H1 (cell line): Measurements from ENCODE around the gene TRDN. TPM values are rescaled to one million over a fixed set of nuclear protein-coding genes. Genes with fewer than 3 reads are reported as not detected.
A peak's percentile ranks its signal among the peaks of the same experiment; 100 is the strongest.
"Not testable (repeated sequence)": the region's sequence is repeated elsewhere in the genome, so short reads cannot be mapped to it uniquely, and the experiment has no call there.

Experiments
- CTCF ChIA-PET: fragments of 300-600 bp; sonication (Branson Sonifier 250); formaldehyde crosslinking; loops from one replicate; lab custom pipeline; 2021; ENCODE audit not compliant: partially characterized antibody; lab: Charles Lee
- POLR2A ChIA-PET: fragments of 300-600 bp; sonication (Branson Sonifier 250); formaldehyde crosslinking; loops from one replicate; lab custom pipeline; 2021; ENCODE audit warnings: inconsistent platforms; ENCODE audit not compliant: partially characterized antibody; lab: Charles Lee
- DNase-seq, 2 experiments: peaks; one replicate each; pipeline versions ENCODE4 v3.0.0 to v3.0.0-alpha.2; 2010 to 2022; ENCODE audit warnings: low spot score in 2 of 2, low read depth in 1 of 2, mixed read lengths in 1 of 2
- FAIRE-seq: peaks from 2 replicates; lab custom pipeline; 2011; peaks lifted over from hg19 to GRCh38; lab: Jason Lieb, UNC
- H2AFZ ChIP-seq: 2 replicates; pipeline ENCODE4 v1.8.1; 2012; ENCODE audit warnings: low read length, inconsistent platforms
- H2AK5ac ChIP-seq: 2 replicates; pipeline ENCODE4 v1.6.1; 2013; ENCODE audit warnings: low read depth, low read length
- H2BK120ac ChIP-seq: replicated peaks from 2 replicates; pipeline ENCODE3; 2013; ENCODE audit warnings: low read depth, low read length, inconsistent platforms
- H2BK12ac ChIP-seq: 2 replicates; pipeline ENCODE4 v1.6.1; 2013; ENCODE audit warnings: low read depth, low read length
- H2BK15ac ChIP-seq: 2 replicates; pipeline ENCODE4 v1.6.1; 2013; ENCODE audit warnings: low read length
- H2BK20ac ChIP-seq: 2 replicates; pipeline ENCODE4 v1.6.1; 2013; ENCODE audit warnings: low read length
- H2BK5ac ChIP-seq: 2 replicates; pipeline ENCODE4 v1.6.1; 2013; ENCODE audit warnings: low read depth, low read length
- H3K14ac ChIP-seq: 2 replicates; pipeline ENCODE4 v1.6.1; 2013; ENCODE audit warnings: inconsistent platforms; ENCODE audit not compliant: insufficient read length
- H3K18ac ChIP-seq: 2 replicates; pipeline ENCODE4 v1.6.1; 2013; ENCODE audit warnings: low read length; ENCODE audit errors: extremely low read depth
- H3K23ac ChIP-seq: 2 replicates; pipeline ENCODE4 v1.6.1; 2013; ENCODE audit warnings: inconsistent platforms; ENCODE audit not compliant: insufficient read length
- H3K23me2 ChIP-seq: 2 replicates; pipeline ENCODE4 v1.6.1; 2013; ENCODE audit warnings: low read depth, low read length
- H3K27ac ChIP-seq: 2 replicates; pipeline ENCODE4 v1.6.1; 2011; ENCODE audit warnings: low read depth, low read length, inconsistent platforms
- H3K27me3 ChIP-seq, 4 experiments: replicated peaks in 1 of 4; 1 replicate in 1 of 4; 2 replicates in 3 of 4; pipeline versions ENCODE4 v1.6.1 to v1.8.1; 2011 to 2013; ENCODE audit warnings: low read length in 3 of 4, mild to moderate bottlenecking in 3 of 4, inconsistent platforms in 2 of 4, mixed read lengths in 2 of 4, moderate library complexity in 1 of 4; ENCODE audit not compliant: control insufficient read depth in 3 of 4, insufficient read depth in 3 of 4; ENCODE audit errors: extremely low read depth in 1 of 4
- H3K36me3 ChIP-seq, 4 experiments: 2 replicates each; pipeline versions ENCODE4 v1.6.1 to v1.8.1; 2011 to 2013; ENCODE audit warnings: mild to moderate bottlenecking in 4 of 4, low read length in 3 of 4, moderate library complexity in 2 of 4, control low read depth in 1 of 4, inconsistent platforms in 1 of 4; ENCODE audit not compliant: insufficient read depth in 4 of 4, control insufficient read depth in 2 of 4
- H3K4ac ChIP-seq: replicated peaks from 2 replicates; pipeline ENCODE3; 2013; ENCODE audit warnings: low read length, low read depth, mixed read lengths, inconsistent platforms; ENCODE audit not compliant: insufficient read length
- H3K4me1 ChIP-seq, 4 experiments: replicated peaks in 1 of 4; 1 replicate in 1 of 4; 2 replicates in 3 of 4; pipeline versions ENCODE4 v1.6.1 to v1.8.1; 2011 to 2013; ENCODE audit warnings: low read length in 3 of 4, inconsistent platforms in 2 of 4, mixed read lengths in 1 of 4; ENCODE audit not compliant: insufficient read depth in 4 of 4, control insufficient read depth in 3 of 4
- H3K4me2 ChIP-seq, 2 experiments: 2 replicates each; pipeline versions ENCODE4 v1.6.1 to v1.8.1; 2011 to 2013; ENCODE audit warnings: low read depth in 2 of 2, low read length in 2 of 2, control low read depth in 1 of 2, inconsistent platforms in 1 of 2, mild to moderate bottlenecking in 1 of 2; ENCODE audit not compliant: insufficient read depth in 1 of 2
- H3K4me3 ChIP-seq, 4 experiments: fragments of 200-600, 300-600 bp in 1 of 4; sonication (generic), shearing (Covaris generic), sonication (Bioruptor Twin) in 1 of 4; 2 replicates each; pipeline versions ENCODE4 v1.5.1 to v1.8.1; 2011 to 2016; ENCODE audit warnings: low read length in 4 of 4, low read depth in 3 of 4, control low read depth in 2 of 4, inconsistent platforms in 2 of 4, mild to moderate bottlenecking in 2 of 4, mixed read lengths in 1 of 4, moderate library complexity in 1 of 4; ENCODE audit not compliant: insufficient read depth in 2 of 4; ENCODE audit errors: extremely low read depth in 1 of 4
- H3K56ac ChIP-seq: replicated peaks from 2 replicates; pipeline ENCODE3; 2013; ENCODE audit warnings: low read depth, mild to moderate bottlenecking, mixed read lengths, low read length, inconsistent platforms; ENCODE audit not compliant: insufficient read length
- H3K79me1 ChIP-seq: 2 replicates; pipeline ENCODE4 v1.6.1; 2013; ENCODE audit warnings: low read depth, low read length, control low read depth
- H3K79me2 ChIP-seq, 2 experiments: 2 replicates each; pipeline versions ENCODE4 v1.6.1 to v1.8.1; 2012 to 2013; ENCODE audit warnings: low read length in 2 of 2, mild to moderate bottlenecking in 2 of 2, inconsistent platforms in 1 of 2; ENCODE audit not compliant: insufficient read depth in 2 of 2, control insufficient read depth in 1 of 2
- H3K9ac ChIP-seq, 4 experiments: replicated peaks in 1 of 4; 1 replicate in 1 of 4; 2 replicates in 3 of 4; pipeline versions ENCODE4 v1.6.1 to v1.8.1; 2011 to 2013; ENCODE audit warnings: low read depth in 3 of 4, low read length in 3 of 4, control low read depth in 2 of 4, mild to moderate bottlenecking in 2 of 4, moderate library complexity in 2 of 4, inconsistent platforms in 1 of 4; ENCODE audit errors: extremely low read depth in 1 of 4
- H3K9me3 ChIP-seq, 2 experiments: 2 replicates each; pipeline versions ENCODE4 v1.6.1 to v1.8.1; 2012 to 2013; ENCODE audit warnings: mild to moderate bottlenecking in 2 of 2, moderate library complexity in 2 of 2, control low read depth in 1 of 2, inconsistent platforms in 1 of 2, low read depth in 1 of 2, low read length in 1 of 2, mixed read lengths in 1 of 2; ENCODE audit not compliant: insufficient read depth in 2 of 2
- H4K20me1 ChIP-seq, 2 experiments: replicated peaks in 1 of 2; 2 replicates each; pipeline versions ENCODE3 to v1.8.1; 2011 to 2013; ENCODE audit warnings: inconsistent platforms in 2 of 2, low read length in 2 of 2, mild to moderate bottlenecking in 1 of 2; ENCODE audit not compliant: insufficient read depth in 2 of 2, control insufficient read depth in 1 of 2
- H4K5ac ChIP-seq: 2 replicates; pipeline ENCODE4 v1.6.1; 2013; ENCODE audit warnings: low read length, low read depth, mixed read lengths, inconsistent platforms; ENCODE audit not compliant: insufficient read length
- H4K8ac ChIP-seq: 2 replicates; pipeline ENCODE4 v1.8.0; 2013; ENCODE audit warnings: mild to moderate bottlenecking, moderate library complexity, low read length, inconsistent platforms; ENCODE audit not compliant: insufficient read depth; ENCODE audit errors: extremely low read depth
- H4K91ac ChIP-seq: replicated peaks from 2 replicates; pipeline ENCODE3; 2013; ENCODE audit warnings: low read length, mixed read lengths, inconsistent platforms; ENCODE audit not compliant: insufficient read length
- WGBS, 2 experiments: shearing (Covaris generic) in 1 of 2; methylation state at CpG; one replicate each; pipeline versions ENCODE4 v1.1.6 to v1.1.7; 2013 to 2015; ENCODE audit warnings: low lambda C conversion rate in 2 of 2, mixed read lengths in 2 of 2, inconsistent platforms in 1 of 2, low coverage in 1 of 2, missing lambda C conversion rate in 1 of 2; ENCODE audit not compliant: insufficient replicate concordance in 2 of 2, insufficient coverage in 1 of 2, insufficient read length in 1 of 2; ENCODE audit errors: extremely low coverage in 1 of 2, missing lambda C conversion rate in 1 of 2; 5-methylcytosine and 5-hydroxymethylcytosine counted together
- polyA plus RNA-seq, 7 experiments: library from polyadenylated mRNA; depleted of rRNA in 3 of 7; stranded (reverse) in 5 of 7; unstranded in 2 of 7; fragments of >200 nt in 5 of 7; fragments of 200-250 nt in 2 of 7; gene quantifications; 1 replicate in 5 of 7; 2 replicates in 1 of 7; 4 replicates in 1 of 7; pipeline versions ENCODE4 v1.2.1 to v1.2.3, GENCODE V29; 2011 to 2013; ENCODE audit warnings: missing spikeins in 2 of 7, mixed read lengths in 2 of 7
- total RNA-seq: library from RNA; stranded (reverse); fragmentation: NEBNext Ultra II Directional; extraction: Animal tissue kit (Norgen Biotek cat#: 25700); gene quantifications from 2 replicates; pipeline ENCODE4 v1.2.1, GENCODE V29; 2021

The TRDN gene
- total and polyA plus RNA-seq, 2 of the 8 experiments (the other 6 are each of a cell fraction or from before 2014, with no cell fraction given) = 1.6 to 41.6 TPM

DNA sequence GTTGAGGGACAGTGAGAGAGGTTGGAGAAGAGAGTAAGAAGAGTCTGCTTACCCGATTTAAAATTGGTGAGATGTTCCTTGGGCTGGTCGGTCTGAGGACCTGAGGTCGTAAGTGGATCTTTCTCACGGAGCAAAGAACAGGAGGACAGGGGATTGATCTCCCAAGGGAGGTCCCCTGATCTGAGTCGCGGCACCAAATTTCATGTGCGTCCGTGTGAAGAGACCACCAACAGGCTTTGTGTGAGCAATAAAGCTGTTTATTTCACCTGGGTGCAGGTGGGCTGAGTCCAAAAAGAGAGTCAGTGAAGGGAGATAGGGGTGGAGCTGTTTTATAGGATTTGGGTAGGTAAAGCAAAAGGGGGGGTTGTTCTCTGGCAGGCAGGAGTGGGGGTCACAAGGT lies 49.3 kb downstream of the TRDN start:
- H3K4ac ChIP-seq, H3K36me3 ChIP-seq, H3K4me1 ChIP-seq, H3K9me3 ChIP-seq, H3K27ac ChIP-seq, H3K56ac ChIP-seq, H2BK12ac ChIP-seq, H2BK5ac ChIP-seq, H3K18ac ChIP-seq, H2AFZ ChIP-seq, H3K79me1 ChIP-seq, H3K4me2 ChIP-seq, H2BK15ac ChIP-seq, H4K91ac ChIP-seq, H3K9ac ChIP-seq, H3K23ac ChIP-seq, H4K5ac ChIP-seq, CTCF ChIA-PET, H3K79me2 ChIP-seq, H2BK20ac ChIP-seq, H3K27me3 ChIP-seq, FAIRE-seq, H3K14ac ChIP-seq, H2BK120ac ChIP-seq, DNase-seq, H4K8ac ChIP-seq, H4K20me1 ChIP-seq, H3K23me2 ChIP-seq, H2AK5ac ChIP-seq: not testable (repeated sequence)
- H3K4me3 ChIP-seq = peak overlapping the region in 2 of 4 experiments; percentile 30 to 45; a peak in 2 of 8 replicates
- 85% methylated on average over 8 of the region's 8 CpGs; no CpG with 5 or more reads in 1 of the 2 experiments for WGBS, 2 experiments
- POLR2A ChIA-PET = interaction anchor here (0.6 to 0.8 kb wide), 2 partner anchors 128 to 1025 kb away, joined by 3 to 4 read pairs; no protein-coding TSS in a partner anchor
